ENCODE results near the gene MLLT3.

- no peak for TF ChIP-seq CTCF (IDR thresholded peaks at IDR 0.05; ENCODE audit: insufficient read depth, low read depth, low read length)
- no peak for TF ChIP-seq EZH2 (IDR thresholded peaks at IDR 0.05; ENCODE audit: insufficient read depth, low read length)
Measured at GRCh38 chr9:20463823-20464222, 158.5 kb downstream of the MLLT3 start.
